Stimulated activated CD4-positive, alpha-beta T cell treated with anti-CD3 and anti-CD28 coated beads, Interleukin-2, amount 100 ng/mL, for 24 hours (primary cell): ENCODE data around the gene NHSL2.
"Not testable (repeated sequence)": the region's sequence is repeated elsewhere in the genome, so short reads cannot be mapped to it uniquely, and the experiment has no call there.

Experiments
- DNase-seq, 2 donors: peaks; one replicate each; pipeline ENCODE4 v3.0.0-alpha.2; 2020

Gene NHSL2

DNA sequence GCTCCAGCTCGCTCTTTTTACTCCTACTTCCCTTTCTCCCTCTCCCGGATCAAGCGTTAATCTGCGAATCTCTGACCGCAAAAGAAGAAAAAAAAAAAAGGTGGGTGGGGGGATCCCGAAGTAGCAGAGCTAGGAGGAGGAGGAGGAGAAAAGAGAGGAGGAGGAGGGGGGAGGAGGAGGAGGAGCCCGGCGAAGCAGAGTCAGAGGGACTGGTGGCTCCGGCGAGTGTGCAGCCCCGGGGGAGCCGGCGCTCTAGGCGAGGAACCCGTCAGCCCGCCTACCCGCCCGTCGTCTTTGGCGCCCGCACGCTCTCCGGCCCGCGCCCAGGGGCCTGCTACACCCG lies at the start of gene NHSL2:
Gene NHSL2, plus strand, starts transcription at position 203 of the 343 bp plus-strand sequence.
- peak; percentile 33 to 42 for DNase-seq

DNA sequence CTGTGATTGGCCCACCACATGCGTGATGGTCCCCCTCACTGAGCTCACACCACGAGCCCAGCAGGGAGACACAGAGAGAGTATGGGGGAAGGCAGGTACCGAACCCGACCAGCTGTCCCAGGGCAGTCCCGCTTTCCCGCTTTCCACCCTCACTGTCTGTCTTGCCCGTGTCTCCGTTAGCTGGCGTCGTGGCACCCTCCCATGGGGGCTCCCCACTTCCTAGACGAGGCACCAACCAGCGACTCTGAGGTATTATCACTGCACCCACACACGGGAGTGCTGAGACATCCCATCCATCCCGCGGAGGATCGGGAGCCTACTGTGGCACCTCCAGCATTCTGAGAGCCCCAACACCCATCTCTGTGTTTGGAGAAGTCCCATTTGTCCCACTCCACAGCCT lies 43.0 kb upstream of the NHSL2 start:
- no peak for DNase-seq

DNA sequence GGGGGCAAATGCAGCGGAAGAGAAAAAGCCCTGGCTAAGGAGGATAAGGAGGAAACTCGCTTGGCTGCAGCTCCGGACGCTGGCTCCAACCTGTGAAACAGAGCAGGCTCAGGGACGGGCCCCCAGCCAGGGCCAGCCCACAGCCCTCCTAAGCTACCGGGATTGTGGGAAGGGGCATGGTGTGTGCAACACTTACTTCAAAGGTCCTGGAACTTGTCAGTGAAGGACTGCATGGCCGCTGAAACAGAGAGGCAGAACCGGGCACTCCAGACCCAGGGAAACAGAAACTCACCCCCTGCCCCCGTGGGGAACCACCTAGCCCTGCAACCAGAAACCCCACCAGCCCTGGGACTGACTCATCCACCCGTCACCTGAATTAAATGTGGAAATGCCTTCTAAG lies 41.1 kb upstream of the NHSL2 start:
- DNase-seq = not testable (repeated sequence)

DNA sequence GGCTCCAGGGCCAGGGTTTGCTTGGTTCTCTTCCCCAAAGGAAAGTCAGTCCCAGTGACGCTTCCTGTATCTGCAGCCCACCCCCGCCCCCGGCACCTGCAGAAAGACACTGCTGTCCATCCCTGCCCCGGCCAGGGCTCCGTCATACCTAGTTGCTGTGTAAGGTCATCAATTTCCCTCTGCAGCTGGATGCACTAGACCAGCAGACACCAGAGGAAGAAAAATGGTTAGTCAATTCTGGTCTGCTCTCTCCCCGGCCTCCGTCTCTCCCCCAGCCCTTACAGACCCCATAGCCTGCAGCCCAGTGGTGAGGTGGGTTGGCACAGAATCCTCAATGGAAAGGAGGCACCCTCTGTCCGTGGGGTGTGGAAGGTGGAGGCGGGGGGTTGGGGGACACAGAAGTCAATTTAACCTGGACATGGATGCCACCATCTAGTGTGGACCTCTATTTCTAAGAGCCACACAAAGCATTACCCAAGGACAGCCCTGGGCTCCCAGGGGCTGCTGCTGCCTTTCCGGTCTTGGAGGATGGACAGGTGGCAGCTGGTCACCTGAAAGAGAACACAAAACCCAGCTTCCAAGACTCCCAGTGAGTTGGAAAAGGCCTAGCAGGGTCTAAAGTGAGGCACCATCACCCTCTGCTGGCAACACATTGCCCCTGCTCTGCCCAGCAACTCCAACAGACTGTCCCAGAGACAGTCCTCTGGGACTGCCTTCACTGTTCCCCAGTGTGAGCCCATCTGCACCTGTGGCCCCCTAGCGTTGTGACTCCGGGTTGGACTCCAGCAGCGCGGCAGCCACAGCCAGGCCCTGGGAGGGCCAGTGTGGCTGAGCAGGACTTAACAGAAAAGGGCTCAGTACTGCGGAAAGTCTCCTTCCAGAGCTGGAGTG lies 40.2 kb upstream of the NHSL2 start:
- DNase-seq = peak in 1 of 2 donors; percentile 14

DNA sequence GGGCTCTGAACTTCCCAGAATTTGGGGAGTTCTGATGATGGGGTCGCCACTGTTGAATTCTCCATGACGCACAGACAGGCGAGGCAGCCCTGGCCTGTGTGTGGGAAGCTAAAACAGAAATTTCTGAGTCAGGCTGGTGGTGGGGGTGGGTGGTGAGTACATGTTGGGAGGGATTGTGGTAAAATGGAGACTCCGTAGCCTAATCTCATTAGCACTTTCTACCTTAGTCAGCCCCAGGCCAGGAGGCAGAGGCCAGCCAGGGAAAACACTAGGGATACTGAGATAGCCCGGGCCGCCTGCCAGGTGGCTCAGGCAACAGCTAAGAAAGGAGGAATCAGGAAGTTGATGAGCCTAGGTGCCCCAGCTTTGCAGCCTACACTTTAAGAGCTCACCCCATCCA lies 39.3 kb upstream of the NHSL2 start:
- peak; percentile 22 to 24 for DNase-seq

DNA sequence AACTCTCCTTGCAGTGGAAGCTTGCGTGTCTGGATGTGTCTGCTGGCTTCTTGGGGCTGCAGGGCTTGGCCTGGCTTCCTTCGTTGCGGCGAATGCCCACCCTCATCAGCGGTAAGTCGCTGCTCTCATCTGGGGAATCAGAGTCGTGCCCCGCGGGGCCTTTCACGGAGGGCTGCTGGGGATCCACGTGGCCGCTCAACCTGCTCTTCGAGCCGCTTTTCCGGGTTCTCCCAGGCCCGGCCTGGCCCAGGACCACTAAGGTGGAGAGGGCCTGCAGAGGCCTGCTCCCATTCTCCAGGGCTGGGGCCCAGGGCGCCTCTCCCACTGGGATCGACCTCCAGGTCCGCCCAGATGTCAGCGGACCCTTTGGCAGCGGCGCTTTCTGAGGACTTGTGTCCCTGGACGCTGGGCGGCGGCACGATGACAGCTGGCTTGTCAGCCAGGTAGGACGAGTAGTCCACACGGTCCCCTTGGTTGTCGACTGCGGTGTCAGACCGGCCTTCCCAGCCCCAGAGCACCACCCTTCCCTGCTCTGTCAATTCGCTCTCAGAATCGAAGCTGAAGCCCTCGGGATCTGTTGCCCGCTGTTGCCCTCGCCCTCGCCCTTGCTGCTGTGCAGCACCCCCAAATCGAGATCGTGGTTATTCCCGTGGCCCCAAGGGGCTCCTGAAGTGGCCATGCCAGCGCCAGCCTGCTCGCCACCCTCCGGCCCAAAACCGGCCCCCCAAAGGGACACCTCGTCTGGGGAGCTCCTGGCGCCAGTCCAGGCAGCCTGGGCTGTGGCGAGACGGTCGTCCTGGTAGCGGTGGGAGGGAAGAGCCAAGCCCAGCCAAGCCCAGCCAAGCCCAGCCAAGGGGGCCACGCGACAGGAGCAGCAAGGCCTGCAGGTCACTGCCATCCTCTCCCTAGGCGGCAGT lies 37.8 kb upstream of the NHSL2 start:
- no peak for DNase-seq

DNA sequence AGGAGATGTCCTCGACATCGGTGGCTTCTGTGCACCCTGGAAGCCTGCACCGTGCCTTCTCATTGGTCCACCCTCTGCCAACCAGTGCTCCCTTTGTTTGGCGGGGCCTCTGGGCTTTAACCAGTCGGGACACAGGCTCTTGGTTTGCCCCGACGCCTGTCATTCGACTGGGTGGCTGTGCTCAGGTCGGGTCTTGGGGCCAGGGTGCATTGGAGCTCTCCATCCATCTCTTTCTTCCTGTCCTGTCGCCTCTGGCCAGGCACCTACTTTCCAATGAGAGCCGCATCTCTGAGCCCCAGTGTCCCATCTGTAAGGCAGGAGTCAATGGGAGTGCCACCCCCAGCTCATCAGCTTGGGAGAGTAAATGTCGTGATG lies 37.2 kb upstream of the NHSL2 start:
- no peak for DNase-seq

DNA sequence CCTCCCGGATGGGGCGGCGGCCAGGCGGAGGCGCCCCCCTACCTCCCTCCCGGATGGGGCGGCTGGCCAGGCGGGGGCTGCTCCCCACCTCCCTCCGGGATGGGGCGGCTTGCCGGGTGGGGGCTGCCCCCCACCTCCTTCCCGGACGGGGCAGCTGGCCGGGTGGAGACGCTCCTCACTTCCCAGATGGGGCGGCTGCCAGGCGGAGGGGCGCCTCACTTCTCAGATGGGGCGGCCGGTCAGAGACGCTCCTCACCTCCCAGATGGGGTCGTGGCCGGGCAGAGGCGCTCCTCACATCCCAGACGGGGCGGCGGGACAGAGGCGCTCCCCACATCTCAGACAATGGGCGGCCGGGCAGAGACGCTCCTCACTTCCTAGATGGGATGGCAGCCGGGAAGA lies 33.8 kb upstream of the NHSL2 start:
- not testable (repeated sequence) for DNase-seq

DNA sequence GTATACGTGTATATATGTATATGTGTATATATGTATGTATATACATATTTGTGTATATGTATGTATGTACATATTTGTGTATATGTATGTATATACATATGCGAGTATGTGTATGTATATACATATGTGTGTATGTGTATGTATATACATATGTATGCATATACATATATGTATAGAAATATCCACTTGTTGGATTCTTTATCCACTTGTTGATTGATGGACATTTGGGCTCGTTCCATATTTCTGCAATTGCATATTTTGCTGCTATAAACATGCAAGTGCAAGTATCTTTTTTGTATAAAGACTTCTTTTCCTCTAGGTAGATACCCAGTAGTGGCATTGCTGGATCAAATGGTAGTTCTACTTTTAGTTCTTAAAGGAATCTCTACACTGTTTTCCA lies 25.5 kb upstream of the NHSL2 start:
- DNase-seq = no peak

DNA sequence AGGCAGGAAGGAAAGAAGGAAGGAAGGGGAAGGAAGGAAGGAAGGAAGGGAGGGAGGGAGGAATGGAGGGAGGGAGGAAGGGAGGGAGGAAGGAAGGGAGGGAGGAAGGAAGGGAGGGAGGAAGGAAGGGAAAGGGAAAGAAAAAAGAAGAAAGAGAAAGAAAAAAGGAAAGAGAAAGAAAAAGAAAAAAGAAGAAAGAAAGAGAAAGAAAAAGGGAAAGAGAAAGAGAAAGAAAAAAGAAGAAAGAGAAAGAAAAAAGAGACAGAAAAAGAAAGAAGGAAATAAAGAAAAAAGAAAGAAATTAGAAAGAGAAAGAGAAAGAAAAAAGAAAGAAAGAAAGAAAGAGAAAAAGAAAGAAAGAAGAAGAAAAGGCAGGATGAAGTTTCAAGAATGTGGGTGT lies 15.0 kb upstream of the NHSL2 start:
- no peak for DNase-seq

DNA sequence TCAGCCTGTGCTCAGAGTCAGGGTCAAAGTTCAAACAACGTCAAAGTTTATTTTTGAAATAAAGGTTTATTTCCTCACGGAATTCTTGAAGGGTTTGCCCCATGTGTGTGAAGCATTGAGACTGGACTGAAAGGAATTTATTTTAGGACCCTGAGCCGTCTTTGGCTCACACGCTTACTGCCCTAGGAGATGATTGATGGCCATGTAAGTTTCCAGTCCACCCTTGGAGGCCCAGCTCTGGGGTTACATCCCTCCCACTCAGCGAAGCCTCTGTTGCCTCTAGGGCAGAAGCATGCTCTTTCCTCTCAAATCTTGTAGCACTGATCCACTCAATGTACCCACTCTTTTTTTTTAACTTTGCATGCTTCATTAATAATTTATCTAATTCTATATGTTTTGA lies 4.5 kb upstream of the NHSL2 start:
- no peak for DNase-seq

DNA sequence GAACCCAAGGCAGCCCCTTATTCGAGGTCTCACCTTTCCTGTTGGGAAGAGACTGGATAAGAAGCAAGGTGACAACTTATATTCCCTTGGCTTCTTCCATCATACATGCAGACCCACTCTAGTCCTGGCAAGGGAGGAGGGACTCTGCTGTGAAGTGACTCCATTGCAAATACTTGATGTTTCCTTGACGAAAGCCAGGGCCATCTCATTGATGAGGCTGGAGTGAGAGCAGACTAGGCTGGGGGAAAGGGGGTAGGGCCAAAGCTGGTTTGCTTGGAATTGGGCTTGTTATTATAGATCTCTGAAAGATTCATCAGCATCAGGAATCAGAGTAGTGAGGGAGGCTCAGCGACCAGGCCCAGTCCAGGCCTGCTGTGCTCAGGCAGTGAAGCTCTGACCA lies 2.3 kb upstream of the NHSL2 start:
- no peak for DNase-seq

DNA sequence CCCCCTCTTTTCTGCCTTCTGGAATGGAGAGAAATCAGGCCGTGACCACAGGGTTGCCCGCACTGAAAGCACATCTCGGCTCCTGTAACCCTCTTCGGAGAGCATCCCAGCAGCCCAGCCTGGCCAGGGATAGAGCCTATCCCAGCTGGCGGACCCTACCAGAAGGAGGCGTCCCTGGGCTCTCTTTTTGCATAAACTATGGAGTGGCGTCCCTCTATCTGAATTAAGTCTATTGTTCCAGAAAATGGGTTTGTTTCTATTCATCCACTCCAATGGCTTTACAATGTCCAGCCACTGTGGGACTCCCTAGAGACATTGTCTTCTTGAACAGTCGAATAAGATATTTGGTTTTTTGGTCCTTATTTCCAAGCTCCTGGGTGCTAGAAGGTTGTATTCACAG lies 689 bp upstream of the NHSL2 start:
- DNase-seq = no peak

DNA sequence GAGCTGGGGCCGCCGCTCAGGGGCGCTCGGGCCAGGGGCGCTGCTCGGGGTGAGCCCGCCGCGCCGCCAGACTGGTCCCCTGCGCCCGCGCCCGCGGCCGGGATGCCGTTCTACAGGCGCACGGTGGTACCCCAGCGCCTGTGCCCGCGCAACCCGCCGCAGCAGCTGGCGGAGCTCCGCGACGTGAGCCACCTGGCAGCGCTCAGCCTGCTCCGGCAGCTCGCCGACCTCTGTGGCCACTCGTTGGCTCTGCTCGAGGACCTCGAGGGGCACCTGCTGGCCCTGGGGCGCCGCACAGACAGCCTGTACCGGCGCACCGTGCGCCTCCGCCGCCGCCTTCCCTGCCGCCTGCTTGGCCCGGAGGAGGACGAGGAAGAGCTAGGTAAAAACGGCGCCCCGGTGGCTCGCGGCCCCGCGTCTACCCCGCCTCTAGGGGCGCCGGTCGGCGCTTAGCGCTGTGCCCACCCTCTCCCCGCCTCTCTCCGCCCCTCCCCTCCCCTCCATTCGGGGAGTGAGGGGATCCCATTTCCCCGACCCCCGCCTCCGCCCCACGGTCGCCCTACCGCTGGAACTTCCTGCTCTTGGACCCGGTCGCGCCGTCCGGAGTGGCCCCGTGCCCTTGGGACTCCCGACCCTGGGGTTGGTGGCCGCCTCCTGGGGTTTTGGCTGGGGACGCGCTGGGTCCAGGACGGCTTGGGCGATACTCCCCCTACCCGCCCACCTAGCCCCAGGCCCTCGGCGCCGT lies 513 bp downstream of the NHSL2 start:
- DNase-seq = peak; percentile 36 to 41

DNA sequence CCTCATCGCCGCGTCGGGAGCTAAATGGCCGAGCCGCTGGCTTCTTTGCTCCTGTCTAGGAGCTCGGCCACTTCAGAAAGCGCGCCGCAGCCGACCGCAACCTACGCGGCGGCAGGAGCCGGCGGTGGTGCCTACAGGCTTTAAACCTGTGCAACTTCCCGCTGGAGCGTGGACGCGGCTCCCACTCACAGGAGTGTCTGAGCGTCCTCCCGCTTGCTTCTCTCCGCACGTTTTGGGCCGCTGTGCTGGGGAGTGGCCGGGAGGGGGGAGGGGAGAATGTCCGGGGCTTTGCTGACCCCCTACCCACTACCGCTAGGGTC lies 1.0 kb downstream of the NHSL2 start:
- peak in 1 of 2 donors; percentile 14 for DNase-seq

DNA sequence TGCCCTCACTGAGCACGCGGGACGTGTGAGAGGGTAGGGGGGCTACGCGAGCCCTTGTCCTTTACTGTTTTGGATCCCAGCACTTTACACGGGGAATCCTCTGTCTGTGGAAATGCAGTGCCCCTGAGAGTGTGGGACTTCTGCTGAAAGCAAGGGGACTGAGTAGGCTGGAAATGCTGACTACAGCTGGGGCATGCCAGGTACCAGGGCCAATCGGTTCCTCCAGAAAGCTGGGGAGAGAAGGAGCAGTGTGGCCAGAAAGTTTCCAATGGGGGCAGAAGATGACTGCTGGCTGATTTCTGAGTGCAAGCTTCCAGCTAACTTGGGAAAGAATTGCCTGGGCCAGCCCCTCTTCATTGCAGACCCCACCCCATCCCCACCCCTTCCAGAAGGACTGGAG lies 1.5 kb downstream of the NHSL2 start:
- DNase-seq = no peak

DNA sequence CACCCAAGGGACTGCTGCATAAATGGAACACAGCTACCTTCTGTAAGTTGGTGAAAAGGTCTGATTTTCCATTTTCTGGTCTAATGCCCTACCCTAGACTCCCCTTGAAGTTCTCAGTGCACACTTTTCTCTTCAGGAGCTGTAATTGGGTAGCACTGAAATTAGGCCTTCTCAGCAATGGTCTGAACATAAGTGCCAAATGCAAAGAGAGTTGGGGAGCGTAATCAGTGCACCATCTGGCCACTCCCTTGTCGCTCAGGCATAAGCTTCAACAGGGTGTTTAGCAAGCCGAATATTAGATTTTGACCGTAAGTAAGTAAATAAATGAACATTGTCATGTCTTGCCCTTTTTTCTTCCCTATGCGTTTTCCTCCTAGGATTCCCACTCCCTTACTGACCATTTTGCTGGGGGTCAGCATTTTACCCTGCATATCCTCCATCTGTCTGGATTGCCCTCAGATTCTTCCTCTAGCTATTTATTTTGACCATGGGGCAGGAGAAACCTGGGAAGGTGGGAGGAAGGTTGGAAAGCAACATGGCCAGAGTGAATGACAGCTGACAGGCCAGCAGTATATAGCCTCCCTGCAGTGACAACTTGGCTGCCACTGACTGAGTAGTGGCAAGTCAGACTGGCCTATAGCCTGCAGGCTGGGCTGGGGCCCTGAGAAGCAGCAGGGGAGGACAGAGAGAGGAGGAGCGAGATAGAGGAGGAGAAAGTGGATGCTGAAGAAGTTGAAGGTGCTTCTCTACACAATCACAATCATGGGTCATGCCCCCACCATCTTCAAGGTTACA lies 2.7 kb downstream of the NHSL2 start:
- no peak for DNase-seq

DNA sequence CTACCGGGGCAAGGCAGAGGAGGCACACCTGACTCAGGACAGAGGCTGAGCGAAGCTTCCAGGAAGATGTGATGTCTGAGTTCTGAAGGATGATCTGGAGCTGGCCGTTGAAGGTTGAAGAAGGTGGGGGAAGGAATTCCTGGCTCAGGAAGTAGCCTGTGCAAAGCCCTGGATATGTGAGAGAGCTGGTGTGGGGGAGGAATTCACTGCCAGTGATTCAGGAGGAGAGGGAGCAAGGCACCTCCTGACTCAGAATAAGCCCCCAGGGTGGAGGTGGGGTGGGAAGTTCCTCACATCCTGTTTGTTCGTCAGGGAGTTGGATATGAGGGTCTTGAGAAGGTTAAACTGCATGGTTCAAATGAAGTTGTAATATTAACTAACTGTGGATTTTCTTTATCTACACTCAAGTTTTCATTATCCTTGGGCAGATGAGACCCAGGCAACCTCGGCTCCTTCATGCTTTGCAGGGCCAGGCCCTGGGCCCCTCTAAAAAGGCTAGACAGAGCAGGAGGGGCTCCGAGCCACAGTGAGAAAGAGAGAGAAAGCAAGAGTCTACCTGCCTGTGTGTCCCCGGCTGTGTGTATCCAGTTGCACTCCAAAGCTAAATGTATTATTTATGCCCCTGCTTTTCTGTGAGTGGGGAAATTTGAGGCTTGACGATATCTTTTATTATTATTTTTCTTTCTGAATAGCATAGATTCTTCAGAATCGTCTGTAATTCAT lies 7.1 kb downstream of the NHSL2 start:
- DNase-seq = no peak

DNA sequence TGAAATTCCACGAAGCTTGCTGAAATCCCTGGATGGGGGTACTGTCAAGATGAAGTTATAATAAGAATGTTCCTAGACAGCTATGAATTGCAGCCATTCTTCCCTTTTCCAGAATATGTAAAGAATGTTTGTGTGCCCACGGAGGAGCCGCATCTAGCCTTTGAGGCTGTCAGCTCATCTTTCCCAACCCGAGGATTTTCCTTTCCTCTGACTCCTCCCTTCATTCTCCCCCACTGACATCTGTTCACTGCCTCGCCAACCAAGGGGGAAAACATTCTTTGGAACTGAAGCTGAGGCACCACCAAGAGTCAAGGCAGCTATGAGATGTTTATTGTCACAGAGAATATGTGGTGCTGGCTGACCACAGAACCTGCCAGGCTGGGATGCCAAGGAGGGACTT lies 8.8 kb downstream of the NHSL2 start:
- no peak for DNase-seq

DNA sequence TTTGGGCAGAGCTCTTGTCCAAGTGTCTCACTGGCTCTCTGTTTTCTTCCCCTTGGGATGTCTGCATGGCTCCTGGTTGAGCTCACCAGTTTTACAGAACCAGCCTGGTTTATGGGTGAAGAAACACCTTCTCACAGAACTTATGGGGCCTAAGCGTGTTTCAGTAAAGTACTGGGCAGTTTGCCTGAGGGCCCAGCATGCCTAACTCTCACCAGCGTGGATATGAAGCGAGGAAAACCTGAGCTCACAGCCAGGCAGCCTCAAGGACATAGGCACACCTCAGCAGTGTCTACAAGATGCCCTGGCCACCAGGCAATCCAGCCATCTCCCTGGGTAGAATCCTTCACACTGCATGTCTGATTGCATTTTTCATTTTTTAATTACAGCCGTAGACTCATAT lies 9.2 kb downstream of the NHSL2 start:
- no peak for DNase-seq

DNA sequence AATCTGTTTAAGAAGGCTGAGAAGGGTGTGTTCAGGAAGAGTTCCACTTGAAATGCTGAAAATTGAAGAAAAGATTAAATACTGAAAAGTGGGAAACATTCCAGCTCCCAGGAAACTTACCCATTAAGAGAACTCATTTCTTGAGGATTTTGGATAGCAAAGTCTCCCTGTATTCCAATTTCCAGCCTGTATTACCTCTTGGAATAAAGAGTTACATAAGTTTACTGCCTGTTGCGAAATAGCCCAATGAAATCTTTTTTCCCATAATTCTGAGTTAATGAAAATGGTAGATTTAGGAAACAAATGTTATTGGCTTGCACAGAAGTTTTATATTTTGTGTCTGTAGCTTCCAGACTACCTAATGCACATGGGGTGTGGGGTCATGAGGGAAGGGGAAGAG lies 12.0 kb downstream of the NHSL2 start:
- no peak for DNase-seq

DNA sequence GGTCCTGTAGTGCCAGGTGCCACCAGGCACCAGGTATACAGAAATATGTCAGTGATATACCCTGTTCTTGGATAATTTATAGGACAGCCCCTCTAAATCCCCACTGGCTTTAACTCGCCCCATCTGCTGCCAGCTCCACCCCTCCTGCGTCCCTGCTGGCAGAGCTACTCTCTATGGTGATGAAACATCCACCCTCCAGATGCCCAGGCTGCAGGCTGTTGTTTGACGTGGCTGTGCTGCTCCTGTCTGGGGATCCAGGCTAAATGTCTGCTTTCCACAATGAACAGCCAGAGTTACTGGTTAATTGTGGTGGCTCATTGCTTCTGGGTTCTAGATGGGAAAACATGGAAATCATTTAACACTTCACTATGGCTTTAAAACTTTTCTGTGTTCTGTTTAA lies 12.9 kb downstream of the NHSL2 start:
- DNase-seq = no peak
